ENCODE measurements around the gene TTC34.
"Not testable (repeated sequence)": the region's sequence is repeated elsewhere in the genome, so short reads cannot be mapped to it uniquely, and the experiment has no call there.

Gene TTC34

DNA sequence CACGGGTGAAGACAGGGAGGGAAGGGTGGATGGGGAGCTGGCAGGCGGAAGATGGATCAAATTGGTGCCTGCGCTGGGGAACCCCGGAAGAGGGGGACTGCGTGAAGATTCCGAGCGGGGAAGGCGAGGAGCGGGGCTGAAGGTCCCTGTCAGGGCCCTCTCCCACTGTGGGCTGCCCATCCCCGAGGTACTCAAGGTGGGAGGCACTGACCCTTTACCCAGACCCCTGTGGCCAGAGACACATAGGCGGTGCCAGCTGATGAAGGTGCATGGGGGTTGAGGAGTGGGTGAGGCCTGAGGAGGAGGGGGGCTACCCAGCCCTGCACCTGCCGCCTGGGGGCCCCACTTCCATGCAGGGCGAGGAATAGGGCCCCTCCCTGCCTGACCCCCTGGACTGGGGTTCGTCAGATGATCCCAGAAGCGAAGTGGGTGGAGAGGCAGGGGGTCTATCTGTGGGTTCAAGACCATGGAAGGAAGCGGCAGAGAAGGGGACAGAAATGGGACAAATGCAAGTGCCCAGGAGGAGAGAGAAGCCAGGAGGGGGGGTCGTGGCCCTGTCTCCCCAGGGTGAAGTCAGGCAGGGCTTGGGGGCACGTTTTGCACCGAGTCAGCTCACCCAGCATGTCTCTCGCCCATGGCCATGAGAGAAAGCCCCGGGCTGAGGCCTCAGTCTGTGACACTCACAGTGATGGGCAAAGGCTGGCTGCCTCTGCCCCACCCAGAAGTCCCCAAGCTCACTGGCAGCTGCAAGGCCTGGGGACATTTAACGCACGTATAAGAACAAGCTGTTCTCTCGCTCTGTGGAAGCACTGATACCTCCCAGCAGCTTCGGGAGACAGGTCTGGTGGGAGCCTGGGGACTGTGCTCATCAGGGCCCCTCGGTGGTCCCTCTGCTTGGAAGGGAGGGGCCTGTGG, 161.6 kb downstream of the TTC34 start:
- no peak for DNase-seq

DNA sequence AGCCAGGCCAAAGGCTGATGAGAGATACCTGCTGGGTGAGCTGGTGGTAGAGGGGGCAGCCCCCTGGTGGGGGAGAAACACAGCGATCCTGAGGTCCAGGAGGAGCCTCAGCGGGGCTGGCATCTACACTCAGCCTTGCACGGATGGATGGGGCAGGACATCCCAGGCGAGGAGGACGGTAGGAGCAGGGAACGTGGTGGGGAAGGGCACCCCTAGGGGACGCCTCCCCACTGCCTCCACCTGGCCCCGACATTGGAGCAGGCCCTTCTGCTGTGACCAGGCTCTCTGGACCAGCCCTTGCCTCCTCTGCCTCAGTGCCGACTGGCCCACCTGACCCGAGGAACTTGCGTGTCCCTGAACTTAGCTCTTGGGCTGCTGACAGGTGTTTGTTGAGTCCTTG, 162.3 kb downstream of the TTC34 start:
- DNase-seq: no peak

DNA sequence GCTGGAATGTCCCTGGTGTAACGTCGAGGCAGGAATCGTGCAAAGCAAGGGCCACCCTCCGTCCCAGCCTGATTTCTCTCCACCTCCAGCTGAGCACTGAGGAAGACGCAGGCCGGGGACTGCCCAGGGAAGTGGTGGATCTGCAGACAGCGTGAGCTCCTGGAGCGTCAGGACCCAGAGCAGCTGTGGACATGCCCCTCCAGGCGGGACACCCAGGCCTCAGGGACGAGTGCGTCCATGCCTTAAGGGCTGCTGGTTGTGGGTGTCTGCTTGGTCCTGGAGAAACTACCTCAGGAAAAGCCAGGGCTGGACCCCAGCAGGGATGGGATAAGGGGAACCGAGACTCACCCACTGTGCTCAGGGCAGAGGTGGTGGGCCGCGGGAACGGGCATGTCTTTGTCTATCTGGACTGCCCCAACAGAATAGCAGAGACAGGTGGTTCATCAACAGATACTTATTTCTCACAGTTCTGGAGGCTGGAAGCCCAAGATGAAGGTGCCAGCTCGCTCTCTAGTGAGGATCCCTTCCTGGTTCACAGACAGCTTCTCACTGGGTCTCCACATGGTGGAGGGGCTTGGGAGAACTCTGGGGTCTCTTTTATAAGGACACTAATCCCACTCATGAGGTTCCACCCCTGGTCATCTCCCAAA, 162.9 kb downstream of the TTC34 start:
- no peak for DNase-seq

DNA sequence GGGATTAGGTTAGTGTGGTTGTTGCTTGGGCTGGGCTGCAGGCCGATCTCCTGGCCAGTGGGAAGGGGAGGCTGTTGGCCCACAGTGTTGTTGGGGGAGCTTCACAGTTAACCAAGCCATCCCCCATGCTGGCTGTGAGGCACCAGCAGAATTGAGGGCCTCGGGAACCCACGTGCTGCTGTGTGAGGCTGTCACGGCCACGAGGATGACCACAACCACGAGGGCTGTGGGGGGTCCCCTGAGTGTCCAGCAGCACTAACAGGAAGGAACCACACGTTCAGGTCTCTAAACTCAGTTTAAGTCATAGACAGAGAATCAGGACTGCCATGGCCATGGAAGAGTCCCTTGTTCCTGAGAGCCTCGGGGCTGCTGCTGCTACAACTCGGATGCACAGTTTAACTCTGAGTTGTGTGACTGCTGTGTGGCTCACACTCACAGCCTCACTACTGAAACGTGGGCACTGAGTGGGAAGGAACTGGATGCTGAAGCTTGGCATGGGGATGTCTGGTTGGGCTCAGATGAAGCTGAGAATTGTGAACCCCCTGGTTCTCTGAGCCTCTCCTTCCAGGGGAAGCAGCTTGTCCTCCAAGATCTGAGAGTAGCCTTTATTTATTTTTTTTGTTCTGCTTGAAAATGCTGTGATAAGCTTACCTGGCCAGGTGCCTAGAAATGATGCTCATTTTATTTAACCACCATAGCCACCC, 163.9 kb downstream of the TTC34 start:
- DNase-seq: no peak

DNA sequence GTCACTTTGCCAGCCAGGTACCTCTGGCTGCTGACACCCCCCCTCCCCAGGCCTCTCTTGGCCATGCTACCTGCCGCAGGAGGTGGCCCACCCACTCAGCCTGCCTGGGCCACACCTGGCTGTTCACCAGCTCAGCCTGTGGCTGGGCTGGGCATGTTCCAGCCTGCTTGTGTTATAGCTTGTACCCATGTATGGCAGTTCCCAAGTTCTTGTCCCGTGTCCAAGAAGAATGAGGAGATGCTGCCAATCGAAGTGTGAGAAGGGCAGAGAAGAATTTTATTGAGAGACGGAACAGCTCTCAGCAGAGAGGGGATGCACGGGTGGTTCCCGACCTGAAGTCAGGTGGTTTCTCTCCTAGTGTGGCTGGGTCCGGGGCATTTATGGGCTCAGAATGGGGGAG, 164.8 kb downstream of the TTC34 start:
- DNase-seq: no peak

DNA sequence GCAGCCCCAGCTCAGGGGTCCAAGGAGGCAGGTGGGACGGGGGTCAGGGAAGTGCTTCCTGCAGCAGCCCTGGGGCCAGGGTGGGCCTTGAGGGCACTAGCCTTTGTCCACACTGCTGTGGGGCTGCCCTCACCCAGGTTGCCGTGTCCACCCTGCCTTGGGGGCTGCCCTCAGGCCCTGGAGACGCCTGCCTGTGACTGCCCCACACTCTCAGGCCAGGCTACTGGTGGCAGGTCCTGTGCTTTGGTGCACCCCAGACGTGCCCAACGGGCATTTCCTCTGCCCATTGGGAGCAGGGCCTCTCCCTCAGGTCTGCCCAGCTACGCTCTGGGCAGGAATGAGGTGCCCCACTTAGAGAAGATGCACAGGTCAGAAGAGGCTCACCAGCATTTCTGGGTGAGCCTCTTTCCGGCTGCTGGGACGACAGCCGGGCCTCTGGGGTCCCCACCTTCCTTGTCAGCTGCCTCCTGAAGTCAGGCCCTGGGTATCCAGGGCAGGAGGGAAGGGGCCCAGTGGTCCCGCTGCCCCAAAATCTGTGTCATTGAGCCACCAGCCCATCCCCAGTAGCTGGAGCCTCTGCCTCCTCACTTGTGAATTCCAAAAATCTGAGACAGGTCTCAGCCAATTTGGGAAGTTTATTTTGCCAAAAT, 166.0 kb downstream of the TTC34 start:
- no peak for DNase-seq

DNA sequence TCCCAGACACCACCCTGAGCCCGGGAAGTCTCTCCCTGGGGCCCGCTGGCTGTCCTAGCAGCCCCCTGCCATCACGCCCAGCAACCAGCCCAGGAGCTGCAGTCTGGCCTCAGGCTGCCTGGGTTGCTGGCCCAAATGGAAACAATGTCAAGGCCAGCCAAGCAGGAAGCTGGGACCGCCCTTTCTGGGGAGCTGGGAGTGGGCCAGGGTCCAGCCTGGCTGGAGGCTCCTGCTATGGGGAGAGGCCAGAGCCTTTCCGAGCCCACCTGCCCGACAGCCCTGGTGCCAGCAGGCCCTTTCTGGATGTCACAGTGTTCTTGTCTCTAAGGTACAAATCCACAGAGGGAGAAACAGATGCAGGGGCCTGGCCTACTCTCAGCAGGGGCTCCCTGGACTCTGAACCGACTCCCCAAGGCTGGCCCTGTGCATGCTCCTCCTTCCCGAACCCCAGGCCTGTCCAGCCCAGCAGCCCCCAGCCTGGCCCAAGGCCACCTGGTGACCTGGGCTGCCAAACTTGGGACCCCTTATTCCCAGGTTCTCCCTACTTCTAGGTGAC, 167.5 kb downstream of the TTC34 start:
- no peak for DNase-seq

DNA sequence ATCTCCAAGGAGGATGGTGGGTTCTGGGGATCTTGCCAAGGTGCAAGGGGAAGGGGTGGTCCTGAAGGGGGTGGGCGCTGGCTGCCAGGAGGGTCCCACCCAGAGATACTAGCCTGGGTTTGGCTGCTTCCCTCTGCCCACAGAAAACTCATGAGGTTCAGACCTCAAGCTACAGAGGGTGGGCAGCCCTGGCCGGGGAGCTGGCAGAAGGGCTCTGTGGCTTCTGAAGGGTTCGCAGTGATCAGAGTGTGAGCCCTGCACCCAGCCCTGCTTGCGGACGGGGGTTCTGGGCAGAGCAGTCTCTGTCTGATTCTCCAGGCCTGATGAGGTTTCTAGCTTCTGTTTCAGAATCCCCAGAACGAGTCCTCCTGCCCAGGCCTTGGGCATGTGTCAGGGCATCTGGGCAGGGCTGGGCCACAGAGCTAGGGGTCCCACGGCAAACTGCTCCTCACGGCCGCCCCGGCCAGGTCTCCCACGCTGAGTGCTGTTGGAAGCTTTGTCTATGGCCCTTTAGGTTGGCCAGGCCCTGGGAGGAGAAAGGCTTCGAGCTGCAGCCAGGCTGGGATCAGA, 168.0 kb downstream of the TTC34 start:
- no peak for DNase-seq

DNA sequence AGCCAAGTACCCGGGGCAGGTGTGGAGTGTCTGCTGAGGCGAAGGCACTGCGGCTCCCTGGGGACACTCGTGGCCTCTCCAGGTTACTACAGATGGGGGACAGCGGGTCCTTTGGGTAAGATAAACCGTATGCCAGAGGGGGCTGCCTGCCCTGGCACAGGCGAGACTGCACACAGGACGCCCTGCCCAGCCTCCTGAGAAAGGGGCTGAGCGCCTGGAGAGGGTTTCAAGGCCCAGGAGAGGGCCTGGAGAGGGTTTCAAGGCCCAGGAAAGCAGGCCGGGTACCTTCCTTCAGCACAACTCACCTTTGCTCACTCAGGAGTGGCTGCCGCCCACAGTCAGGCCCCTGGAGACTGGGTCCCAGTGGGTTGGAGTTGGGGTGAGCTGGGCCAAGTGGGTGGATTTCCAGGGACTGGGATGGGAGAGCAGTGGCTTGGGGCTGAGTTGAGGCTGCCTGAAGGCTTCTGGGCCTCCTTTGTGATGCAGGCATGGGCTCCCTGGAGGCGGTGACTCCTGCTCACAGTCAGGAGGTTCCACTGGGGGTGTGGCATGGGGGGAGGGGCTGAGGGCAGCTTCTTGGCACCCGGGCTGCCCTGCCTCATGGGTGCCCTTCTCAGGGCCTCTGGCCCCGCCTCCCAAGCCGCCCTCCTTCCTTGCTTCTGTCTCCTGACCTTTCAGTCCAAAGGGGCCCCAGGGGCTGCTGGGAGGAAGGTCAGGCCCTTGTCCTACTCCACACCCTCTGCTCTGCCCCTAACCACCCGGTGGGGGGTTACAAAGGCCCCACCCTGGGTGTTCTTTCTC, 168.7 kb downstream of the TTC34 start, which contains the start of gene MMEL1:
Gene MMEL1, minus strand, starts transcription at position 456 of the 801 bp plus-strand sequence. CDS start 3,532 bp downstream, outside the sequence.
- DNase-seq: no peak

DNA sequence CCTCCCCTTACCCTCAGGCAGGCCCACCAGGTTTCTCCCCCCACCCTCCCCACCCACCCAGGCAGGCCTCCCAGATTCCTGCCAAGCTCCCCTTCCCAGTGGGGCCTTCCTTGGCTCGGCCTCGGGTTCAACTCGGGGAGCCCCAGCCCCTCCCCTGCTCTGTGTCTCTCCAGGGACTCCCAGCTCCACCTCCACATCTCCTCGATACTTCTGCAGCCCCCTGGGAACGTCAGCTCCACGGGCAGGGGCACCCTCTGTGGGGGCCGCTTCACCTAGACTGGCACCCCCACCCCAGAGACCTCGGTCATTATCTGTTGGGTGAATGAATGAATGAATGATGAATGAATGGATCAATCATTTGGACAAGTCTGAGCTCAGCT, 169.5 kb downstream of the TTC34 start:
- no peak for DNase-seq

DNA sequence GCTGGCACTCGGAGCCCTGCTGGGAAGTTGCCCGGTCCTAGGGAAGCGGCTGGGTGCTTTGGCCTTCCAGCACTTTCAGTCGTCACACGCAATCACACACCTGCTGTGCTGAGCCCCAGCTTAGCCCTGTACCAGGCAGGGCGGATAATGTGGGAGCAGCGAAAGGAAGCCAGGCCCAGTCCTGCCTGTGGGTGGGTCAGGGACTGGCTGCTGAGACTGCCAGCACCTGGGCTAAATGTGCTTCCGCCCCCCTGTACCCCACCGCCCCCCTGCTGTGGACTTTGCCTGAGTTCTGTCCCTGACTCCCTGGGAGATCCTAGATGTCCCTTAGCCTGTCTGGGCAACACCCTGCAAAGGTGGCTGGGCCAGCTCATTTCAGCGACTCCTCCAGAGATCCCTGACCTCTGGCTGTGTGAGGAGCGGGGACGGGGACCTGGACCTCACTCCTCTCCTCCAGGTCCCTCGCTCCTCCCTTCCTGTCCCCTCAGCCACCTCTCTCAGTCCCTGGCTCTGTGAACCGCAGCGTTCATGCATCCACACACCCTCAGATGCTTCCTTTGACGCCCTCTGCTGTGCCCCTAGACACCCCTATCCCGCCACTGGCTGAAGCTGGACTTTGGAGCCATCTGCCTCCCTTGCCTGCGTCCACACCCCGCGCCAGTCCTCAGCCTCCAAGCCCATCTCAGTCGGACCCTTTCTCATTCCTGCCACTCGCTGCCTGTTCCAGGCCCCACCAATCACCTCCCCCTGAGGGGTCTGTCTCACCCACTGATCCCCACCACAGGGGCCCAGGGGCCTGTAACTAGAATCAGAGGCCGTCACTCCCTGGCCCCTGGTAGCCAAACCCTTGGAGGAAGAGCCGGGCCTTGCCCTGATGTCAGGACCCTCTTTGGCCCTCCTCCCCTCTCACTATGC, 170.1 kb downstream of the TTC34 start:
- DNase-seq: no peak

DNA sequence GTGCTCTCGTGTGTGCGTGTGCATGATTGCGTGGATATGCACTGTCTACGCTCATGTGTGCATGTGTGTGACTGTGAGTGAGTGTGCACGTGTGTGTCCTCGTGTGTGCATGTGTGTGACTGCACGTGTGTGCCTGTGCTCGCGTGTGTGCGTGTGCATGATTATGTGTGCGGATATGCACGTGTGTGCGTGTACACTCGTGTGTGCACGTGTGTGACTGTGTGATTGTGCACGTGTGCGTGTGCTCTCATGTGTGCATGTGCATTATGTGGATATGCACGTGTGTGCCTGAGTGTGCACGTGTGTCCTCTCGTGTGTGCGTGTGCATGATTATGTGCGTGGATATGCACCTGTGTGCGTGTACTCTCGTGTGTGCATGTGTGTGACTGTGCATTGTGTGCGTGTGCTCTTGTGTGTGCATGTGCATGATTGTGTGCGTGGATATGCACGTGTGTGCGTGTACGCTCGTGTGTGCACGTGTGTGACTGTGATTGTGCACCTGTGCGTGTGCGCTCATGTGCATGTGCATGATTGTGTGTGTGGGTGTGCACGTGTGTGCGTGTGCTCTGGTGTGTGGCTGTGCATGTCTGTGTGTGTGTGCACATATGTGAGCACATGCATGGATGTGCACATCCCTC, 170.9 kb downstream of the TTC34 start:
- no peak for DNase-seq

DNA sequence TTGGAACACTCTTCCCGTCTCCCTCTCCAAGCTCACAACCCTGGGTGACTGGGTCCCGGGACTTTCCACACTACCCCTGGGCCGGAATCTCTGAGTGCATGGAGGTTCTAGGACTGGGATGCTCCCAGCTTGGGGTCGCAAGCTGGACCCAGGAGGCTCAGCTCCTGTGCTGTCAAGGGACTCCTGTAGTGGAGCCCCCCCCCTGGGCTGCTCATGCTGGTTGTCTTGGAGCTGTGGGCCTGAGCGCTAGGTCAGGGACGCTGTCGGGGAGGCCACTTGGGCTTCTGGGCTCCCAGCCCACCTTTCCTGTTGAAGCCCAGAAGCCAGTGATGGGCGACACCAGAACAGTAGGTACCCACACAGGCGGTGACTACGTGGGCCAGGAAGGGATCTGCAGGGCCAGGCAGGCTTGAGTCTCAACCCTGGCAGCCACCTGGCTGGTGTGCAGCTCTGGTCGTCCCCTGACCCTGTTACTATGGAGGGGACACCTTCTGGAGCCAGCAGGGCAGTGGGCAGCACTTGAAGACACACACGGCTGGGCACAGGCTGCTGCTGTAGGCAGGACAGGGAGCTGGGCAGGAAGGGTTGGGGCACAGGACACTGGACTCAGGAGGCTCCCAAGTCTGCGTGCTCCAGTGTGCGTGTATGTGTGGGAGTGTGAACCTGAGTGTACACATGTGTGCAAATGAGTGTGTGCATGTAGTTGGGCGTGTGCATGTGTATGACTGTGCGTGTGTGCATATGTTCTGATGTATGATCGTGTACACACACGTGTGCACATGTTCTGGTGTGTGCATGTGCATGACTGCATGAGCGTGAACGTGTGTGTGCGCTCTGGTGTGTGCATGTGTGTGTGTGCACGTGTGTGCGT, 171.6 kb downstream of the TTC34 start:
- DNase-seq: no peak

DNA sequence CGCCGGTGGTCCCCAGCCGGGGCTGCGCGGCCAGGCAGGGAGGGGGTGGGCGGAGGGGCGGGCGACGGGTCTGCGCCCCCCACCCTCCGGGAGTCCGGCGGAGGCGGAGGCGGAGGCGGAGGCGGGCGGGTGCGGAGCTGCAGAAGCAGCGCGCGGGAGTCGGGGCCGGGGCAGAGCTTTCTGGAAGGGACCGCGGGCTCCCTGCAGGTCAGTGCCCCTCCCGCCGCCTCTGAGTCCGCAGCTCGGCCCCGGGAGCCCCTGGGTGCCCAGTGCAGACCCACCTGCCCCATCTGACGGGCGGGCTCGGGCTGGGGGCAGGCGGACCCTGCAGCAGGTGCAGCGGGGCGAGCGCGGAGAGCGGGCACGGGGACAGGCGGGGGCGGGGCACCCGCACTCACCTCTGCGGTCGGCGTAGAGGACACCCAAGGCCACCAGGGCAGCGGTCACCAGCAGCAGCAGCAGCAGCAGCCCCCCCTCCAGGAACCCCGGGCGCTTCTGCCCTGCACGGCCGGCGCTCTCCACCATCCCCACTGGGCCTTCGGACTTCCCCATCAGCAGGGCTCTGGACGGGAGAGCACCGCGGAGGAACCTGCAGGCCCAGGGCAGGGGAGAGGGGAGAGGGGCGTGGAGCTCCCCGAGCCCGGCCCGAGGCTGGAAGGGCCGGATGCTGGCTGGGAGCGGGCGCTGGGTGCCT, 172.4 kb downstream of the TTC34 start:
- no peak for DNase-seq

DNA sequence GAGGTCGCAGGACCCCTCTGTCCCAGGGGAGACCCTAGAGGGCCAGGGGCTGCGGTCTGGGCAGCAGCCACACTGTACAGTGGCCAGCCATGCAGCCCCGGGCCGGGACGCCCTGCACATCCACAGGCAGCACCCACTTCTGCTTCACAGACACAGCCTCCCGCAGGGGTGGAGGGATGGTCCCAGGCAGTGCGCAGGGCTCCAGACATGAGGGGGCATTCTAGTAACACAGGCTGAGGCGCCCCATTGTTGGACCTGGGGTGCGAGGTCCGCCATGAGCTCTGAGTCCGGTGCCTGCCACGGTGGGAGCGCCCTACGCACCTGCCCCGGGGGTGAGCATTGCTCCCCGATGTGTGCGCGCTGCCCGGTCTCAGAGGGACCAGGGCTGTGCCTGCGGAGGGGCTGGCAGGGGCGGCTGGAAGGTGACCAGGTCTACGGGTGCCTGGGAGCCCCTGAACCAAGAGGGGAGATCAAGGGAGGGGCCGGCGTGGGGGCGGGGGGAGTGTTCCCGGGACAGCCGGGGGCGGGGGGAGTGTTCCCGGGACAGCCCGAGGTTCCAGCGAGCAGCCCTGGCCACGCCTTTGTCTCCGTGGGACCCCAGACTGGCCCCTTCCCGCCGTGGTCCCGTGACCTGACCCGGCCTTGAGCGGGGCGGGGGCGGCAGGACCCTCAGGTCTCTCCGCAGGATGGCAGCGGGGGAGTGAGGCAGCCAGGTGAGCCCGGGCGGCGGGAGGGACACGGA, 173.1 kb downstream of the TTC34 start:
- no peak for DNase-seq

DNA sequence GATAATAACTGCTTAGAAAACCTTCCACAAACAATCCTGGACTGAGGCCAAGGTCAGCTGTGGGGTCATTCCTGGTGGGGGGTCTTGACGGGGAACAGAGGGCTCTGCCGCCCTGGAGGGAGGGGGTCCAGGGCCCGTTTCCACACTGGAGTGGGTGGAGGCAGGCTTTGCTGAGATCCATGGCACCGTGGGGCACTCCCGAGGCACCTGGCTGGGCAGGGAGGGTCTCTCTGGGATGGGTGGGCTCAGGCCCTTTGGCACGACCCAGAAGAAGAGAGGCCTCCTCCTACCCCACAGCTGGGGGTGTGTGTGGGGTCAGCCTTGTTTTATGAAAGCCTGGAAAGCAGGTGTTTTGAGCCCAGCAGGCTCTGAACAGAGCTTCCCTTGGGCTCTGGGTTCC, 173.7 kb downstream of the TTC34 start:
- DNase-seq: no peak

DNA sequence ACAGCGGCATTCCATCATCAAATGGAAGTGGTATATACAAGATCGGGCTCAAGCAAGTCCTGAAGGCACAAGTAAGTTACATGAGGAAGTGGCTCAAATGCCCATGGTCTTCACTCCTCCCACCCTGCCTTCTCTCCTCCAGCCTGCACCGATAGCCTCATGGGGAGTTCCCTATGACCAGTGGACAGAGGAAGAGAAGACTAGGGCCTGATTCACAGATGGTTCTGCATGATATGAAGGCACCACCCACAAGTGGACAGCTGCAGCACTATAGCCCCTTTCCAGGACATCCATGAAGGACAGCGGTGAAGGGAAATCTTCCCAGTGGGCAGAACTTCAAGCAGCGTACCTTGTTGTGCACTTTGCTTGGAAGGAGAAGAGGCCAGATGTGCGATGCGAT, 175.7 kb downstream of the TTC34 start:
- not testable (repeated sequence) for DNase-seq

All from effector CD8-positive, alpha-beta T cell (primary cell).